GM12872 (cell line): Measurements from ENCODE around the gene TMEM101.

Source experiments
- CTCF ChIP-seq: IDR thresholded peaks from 3 replicates; pipeline ENCODE4 v1.5.1; 2011; ENCODE audit warnings: low read depth, mild to moderate bottlenecking, low read length, moderate library complexity; ENCODE audit not compliant: insufficient read depth

The TMEM101 gene

GRCh38 chr17:44033861-44034408 lies 19.2 kb upstream of the TMEM101 start:
- TF ChIP-seq CTCF, result no peak

DNA sequence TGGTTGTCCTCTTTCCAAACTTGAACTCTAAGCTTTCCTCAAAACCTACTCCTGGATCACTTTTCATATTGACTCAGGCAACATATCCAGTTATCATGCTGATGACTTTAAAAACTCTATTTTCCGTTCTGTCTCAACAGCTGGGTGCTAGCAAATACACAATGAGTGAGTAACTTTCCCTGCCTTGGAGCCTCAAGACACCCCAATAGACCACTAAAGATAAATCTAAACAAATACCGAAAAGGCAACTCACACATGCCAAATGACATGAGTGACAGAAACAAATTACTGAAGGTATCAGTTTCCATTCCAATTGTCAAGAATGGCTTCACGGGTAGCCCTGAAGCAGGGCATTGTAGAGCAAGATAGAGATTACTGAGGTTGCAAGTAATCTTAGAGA lies 15.7 kb upstream of the TMEM101 start:
- TF ChIP-seq CTCF, result no peak

- no peak for TF ChIP-seq CTCF
These were observed 15.0 kb upstream of the TMEM101 start for GRCh38 chr17:44029736-44030135.

- no peak for TF ChIP-seq CTCF
These were observed 10.1 kb upstream of the TMEM101 start for GRCh38 chr17:44024853-44025252.

DNA sequence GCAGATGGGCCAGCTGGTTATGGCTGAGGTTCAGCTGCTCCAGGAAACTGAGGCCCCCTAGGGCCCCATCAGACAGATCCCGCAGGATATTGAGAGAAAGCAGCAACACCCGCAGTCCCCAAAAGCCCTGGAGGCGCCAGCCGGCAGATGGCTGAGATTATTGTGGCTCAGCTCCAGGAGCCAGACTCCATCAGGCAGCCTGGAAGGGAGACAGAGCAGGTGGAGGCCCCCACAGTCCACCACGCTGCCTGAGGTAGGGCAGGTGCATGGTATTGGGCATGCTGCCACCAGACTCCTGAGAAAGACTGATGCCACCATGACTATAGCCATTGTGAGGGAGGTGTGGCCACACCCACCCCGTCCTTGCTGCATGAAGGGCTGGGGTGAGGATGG lies 9.5 kb upstream of the TMEM101 start:
- TF ChIP-seq CTCF, result no peak

DNA sequence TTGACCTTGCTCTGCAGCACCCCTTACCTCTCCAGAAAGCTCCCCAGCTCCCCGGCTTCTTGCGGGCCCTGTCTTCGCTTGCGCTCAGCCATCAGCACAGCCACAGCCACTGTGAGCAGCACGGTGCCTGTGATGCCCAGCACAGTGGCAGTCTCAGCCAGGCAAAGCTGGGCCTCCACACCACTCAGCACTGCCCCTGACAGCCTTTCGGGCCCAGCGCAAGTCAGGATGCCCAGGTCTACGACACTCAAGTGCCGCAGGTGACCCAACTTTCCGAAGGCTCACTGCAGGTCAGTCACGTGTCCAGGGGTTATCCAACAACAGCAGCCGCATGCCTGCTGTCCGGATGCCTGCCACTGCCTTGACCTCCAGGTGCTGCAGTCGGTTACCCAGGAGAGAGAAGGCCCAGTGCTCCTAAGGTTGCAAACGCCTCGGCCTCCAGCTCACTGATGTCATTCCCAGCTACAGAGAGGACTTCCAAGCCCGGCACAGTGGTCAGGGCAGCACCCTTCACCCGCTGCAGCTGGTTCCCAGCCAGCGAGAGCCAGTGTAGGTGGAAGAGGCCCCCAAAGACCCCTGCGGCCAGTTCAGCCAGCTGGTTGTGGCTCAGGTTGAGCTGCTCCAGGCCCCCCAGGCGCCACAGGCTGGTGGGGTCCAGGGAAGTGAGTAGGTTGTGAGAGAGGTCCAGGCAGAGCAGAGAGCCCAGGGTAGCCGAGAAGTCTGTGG lies 8.9 kb upstream of the TMEM101 start:
- TF ChIP-seq CTCF, result no peak

DNA sequence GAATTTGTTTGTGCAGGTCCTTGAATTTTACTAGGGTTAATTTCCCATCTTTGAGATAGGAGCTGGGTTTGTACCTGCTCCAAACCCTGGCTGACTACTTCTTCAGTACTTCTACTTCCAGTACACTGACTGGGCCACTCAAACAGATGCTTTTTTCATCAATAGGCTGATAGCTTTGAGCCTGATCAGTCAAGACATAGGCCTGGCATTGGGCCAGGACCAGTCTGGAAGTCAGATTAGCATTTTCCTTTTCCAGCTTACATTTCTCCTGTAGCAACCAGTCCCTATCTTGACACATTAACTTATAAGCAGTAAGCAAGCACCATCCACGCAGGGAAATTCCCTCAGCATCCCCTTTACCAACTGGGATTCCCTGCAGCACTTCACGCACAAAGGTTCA lies 7.5 kb upstream of the TMEM101 start:
- no peak for TF ChIP-seq CTCF
